Activated T-cell treated with anti-CD3 and anti-CD28 coated beads, Interleukin-2, amount 50 U/mL, for 1 hour (primary cell): ENCODE measurements around the gene STRBP.
"Not testable (repeated sequence)": the region's sequence is repeated elsewhere in the genome, so short reads cannot be mapped to it uniquely, and the experiment has no call there.

Source experiments
- DNase-seq: peaks from one replicate; pipeline ENCODE4 v3.0.0-alpha.2; 2020

Gene STRBP

GRCh38 chr9:123268465-123269259 lies at the start of gene STRBP:
Gene STRBP (minus strand): TSS chr9:123268586. CDS start chr9:123184134, 84,452 bp downstream.
- DNase-seq, result peak; percentile 95

- no peak for DNase-seq
Observed at GRCh38 chr9:123316053-123316718, 47.8 kb upstream of the STRBP start.

- DNase-seq, result no peak
Observed at GRCh38 chr9:123315635-123316034, 47.2 kb upstream of the STRBP start.

- no peak for DNase-seq
Observed at GRCh38 chr9:123314617-123315016, 46.2 kb upstream of the STRBP start.

GRCh38 chr9:123312306-123312877 lies 44.0 kb upstream of the STRBP start:
- no peak for DNase-seq

- no peak for DNase-seq
Observed at GRCh38 chr9:123311250-123311752, 42.9 kb upstream of the STRBP start.

- DNase-seq, result no peak
Observed at GRCh38 chr9:123310551-123311249, 42.3 kb upstream of the STRBP start.

- no peak for DNase-seq
Observed at GRCh38 chr9:123309611-123310010, 41.2 kb upstream of the STRBP start.

GRCh38 chr9:123305879-123306278 lies 37.5 kb upstream of the STRBP start:
- no peak for DNase-seq

GRCh38 chr9:123304340-123304691 lies 35.9 kb upstream of the STRBP start:
- DNase-seq, result no peak

GRCh38 chr9:123302348-123303214 lies 34.2 kb upstream of the STRBP start:
- no peak for DNase-seq

- not testable (repeated sequence) for DNase-seq
Observed at GRCh38 chr9:123301936-123302335, 33.5 kb upstream of the STRBP start.

- no peak for DNase-seq
Observed at GRCh38 chr9:123300554-123300953, 32.2 kb upstream of the STRBP start.

GRCh38 chr9:123299558-123300126 lies 31.3 kb upstream of the STRBP start:
- no peak for DNase-seq

- DNase-seq, result no peak
Observed at GRCh38 chr9:123296174-123296573, 27.8 kb upstream of the STRBP start.

GRCh38 chr9:123291736-123292135 lies 23.4 kb upstream of the STRBP start:
- no peak for DNase-seq

- no peak for DNase-seq
Observed at GRCh38 chr9:123290764-123291163, 22.4 kb upstream of the STRBP start.

- no peak for DNase-seq
Observed at GRCh38 chr9:123287639-123288038, 19.3 kb upstream of the STRBP start.

GRCh38 chr9:123286324-123286723 lies 17.9 kb upstream of the STRBP start:
- no peak for DNase-seq

- no peak for DNase-seq
Observed at GRCh38 chr9:123284656-123285055, 16.3 kb upstream of the STRBP start.

GRCh38 chr9:123283455-123283854 lies 15.1 kb upstream of the STRBP start:
- DNase-seq, result no peak

GRCh38 chr9:123283048-123283408 lies 14.6 kb upstream of the STRBP start:
- no peak for DNase-seq
